ENCODE measurements around the gene PDE3A. TPM values are rescaled to one million over a fixed set of nuclear protein-coding genes. Genes with fewer than 3 reads are reported as not detected.

PDE3A gene
- total RNA-seq, 1 donor from 2014 or later: 2.4 TPM

DNA sequence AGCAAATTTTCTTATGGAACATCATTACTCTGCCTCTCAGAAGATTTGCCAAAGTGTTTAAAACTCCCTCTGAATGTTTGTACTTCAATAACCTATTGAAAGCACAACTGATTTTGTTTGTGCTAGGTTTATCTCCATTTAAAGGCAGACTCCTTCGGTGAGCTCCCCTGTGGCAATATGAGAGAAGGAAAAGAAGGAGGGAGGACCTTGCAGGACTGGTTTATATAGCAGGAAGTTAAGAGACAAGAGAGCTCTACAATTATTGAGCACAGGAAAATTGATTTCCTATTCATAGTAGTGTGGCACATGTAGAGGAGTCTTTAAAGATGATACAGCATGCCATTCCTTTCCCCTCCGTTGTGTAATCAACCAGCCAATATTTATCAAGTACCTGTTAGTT is 75.5 kb downstream of the PDE3A start:
- Mint-ChIP-seq H3K27ac (ENCODE audit: unreplicated experiment) (no peak overlapping the region), H3K27me3 (ENCODE audit: low read depth) (no peaks in the 10 kb centered on the region), H3K4me3 (no peak overlapping the region), H3K36me3 (ENCODE audit: low read depth) (no peaks in the 10 kb centered on the region), H3K4me1 (no peaks in the 10 kb centered on the region), H3K9me3 (no peaks in the 10 kb centered on the region)
- DNase-seq (ENCODE audit: low read depth, low spot score): no peak
- TF ChIP-seq, protein P1, sequence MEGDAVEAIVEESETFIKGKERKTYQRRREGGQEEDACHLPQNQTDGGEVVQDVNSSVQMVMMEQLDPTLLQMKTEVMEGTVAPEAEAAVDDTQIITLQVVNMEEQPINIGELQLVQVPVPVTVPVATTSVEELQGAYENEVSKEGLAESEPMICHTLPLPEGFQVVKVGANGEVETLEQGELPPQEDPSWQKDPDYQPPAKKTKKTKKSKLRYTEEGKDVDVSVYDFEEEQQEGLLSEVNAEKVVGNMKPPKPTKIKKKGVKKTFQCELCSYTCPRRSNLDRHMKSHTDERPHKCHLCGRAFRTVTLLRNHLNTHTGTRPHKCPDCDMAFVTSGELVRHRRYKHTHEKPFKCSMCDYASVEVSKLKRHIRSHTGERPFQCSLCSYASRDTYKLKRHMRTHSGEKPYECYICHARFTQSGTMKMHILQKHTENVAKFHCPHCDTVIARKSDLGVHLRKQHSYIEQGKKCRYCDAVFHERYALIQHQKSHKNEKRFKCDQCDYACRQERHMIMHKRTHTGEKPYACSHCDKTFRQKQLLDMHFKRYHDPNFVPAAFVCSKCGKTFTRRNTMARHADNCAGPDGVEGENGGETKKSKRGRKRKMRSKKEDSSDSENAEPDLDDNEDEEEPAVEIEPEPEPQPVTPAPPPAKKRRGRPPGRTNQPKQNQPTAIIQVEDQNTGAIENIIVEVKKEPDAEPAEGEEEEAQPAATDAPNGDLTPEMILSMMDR (conservative IDR thresholded peaks at IDR 0.05): no peak

DNA sequence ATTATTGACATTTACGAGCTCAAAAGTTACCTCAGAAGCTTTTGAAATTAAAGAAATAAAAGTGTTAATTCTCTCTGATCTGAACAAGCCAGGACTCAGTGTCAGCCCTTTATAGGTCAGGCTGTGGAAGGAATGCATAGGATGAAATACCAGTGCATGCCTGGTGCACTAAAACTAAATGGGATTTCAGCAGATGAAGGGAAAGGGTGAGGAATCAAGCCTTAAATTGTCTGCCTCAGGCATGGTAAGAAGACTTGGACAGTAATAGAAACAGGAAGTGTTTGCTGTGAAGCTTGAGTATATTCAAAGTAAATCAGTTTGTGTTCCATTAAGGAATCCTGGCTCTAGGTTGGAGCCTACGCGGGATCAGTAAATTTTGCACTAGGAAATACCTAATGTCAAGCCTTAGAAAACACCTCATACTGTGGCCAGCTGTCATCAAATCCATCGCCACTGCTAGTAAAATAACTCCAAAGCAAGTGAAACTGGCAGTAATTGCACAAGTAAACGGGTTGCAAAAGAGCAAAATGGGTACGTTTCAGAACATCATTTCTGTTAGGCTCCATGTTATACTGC is 76.3 kb downstream of the PDE3A start:
- Mint-ChIP-seq H3K36me3 (ENCODE audit: low read depth) (no peaks in the 10 kb centered on the region), H3K4me3 (no peak overlapping the region), H3K4me1 (no peaks in the 10 kb centered on the region), H3K9me3 (no peaks in the 10 kb centered on the region), H3K27ac (ENCODE audit: unreplicated experiment) (no peak overlapping the region), H3K27me3 (ENCODE audit: low read depth) (no peaks in the 10 kb centered on the region)
- TF ChIP-seq, protein P1 (conservative IDR thresholded peaks at IDR 0.05): no peak
- no peak for DNase-seq (ENCODE audit: low read depth, low spot score)

DNA sequence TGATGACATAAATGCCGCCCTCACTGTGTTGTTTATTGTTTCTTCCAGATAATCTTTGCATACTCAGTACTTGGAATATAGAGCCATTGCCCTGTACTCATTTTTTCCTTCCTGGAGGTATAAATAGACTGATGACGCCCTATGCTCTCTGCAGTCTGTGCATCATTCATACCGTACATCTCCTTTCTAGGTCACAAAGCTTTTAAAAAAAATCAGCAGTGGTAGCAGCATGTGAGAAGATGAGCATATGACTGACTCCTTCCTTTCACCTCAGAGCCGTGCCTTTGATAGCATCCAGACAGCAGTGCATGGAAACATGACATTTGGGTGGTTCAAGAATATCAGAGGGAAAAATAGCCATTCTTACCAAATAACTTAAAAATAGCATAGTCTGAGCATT is 77.3 kb downstream of the PDE3A start:
- no peaks in the 10 kb centered on the region for H3K36me3 Mint-ChIP-seq (ENCODE audit: low read depth)
- no peak overlapping the region for H3K27ac Mint-ChIP-seq (ENCODE audit: unreplicated experiment)
- H3K4me1 Mint-ChIP-seq: no peaks in the 10 kb centered on the region
- DNase-seq (ENCODE audit: low read depth, low spot score): no peak
- H3K27me3 Mint-ChIP-seq (ENCODE audit: low read depth): no peaks in the 10 kb centered on the region
- no peak overlapping the region for H3K4me3 Mint-ChIP-seq
- TF ChIP-seq, protein P1 (conservative IDR thresholded peaks at IDR 0.05): no peak
- no peaks in the 10 kb centered on the region for H3K9me3 Mint-ChIP-seq

DNA sequence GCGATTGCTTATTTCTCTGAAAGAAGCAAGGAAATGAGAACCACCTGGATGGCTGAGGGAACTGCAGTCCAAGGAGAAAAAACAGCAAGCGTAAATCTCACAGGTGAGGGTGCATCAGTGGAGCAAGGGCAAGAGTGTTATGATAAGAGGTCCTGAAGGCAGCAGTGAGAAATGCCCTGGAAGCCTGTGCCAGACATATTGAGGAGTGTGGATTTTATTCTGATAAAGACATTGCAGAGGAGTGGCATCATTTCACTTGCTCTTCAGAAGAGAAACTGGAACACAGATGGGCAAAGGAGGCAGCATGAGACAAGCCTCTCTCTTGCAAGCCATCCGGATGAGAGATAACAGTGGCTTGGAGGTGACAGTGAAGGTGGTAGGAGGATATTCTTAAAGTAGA is 78.5 kb downstream of the PDE3A start:
- no peak for DNase-seq (ENCODE audit: low read depth, low spot score)
- Mint-ChIP-seq H3K9me3 (no peaks in the 10 kb centered on the region), H3K4me1 (no peaks in the 10 kb centered on the region), H3K27me3 (ENCODE audit: low read depth) (no peaks in the 10 kb centered on the region), H3K4me3 (no peak overlapping the region), H3K36me3 (ENCODE audit: low read depth) (no peaks in the 10 kb centered on the region), H3K27ac (ENCODE audit: unreplicated experiment) (no peak overlapping the region)
- TF ChIP-seq, protein P1 (conservative IDR thresholded peaks at IDR 0.05): no peak

DNA sequence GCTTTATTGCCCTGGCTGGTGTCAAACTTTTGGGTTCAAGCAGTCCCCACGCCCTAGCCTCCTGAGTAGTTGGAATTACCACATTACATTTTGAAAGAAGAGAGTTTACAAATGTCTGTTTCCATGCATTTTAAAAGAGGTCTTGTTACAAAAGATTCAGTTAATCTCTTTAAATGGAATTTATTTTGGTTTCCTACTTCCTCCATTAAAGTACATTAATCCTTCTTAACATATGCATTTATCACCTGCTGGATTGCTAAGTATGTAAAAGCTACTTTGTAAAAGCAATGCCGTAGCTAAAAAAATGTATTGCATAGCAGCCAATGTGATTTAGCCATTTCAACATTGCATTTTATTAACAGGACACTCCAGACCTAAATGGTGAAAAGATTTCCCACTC is 80.4 kb downstream of the PDE3A start:
- H3K27me3 Mint-ChIP-seq (ENCODE audit: low read depth): no peaks in the 10 kb centered on the region
- H3K4me3 Mint-ChIP-seq: no peak overlapping the region
- DNase-seq (ENCODE audit: low read depth, low spot score): no peak
- no peaks in the 10 kb centered on the region for H3K36me3 Mint-ChIP-seq (ENCODE audit: low read depth)
- H3K9me3 Mint-ChIP-seq: no peaks in the 10 kb centered on the region
- TF ChIP-seq, protein P1 (conservative IDR thresholded peaks at IDR 0.05): no peak
- H3K4me1 Mint-ChIP-seq: no peaks in the 10 kb centered on the region
- no peak overlapping the region for H3K27ac Mint-ChIP-seq (ENCODE audit: unreplicated experiment)

Measured in neural crest cell (in vitro differentiated cells).